Progenitor cell of endocrine pancreas (in vitro differentiated cells): ENCODE measurements around the gene VDAC2. TPM values are rescaled to one million over a fixed set of nuclear protein-coding genes. Genes with fewer than 3 reads are reported as not detected.

ENCODE experiments used
- DNase-seq: peaks from one replicate; pipeline ENCODE4 v3.0.0; 2021; ENCODE audit warnings: low spot score; ENCODE audit not compliant: unreplicated experiment
- H3K27ac Mint-ChIP-seq: 2 replicates; pipeline ENCODE4 v1.8.0; 2021; ENCODE audit warnings: mild to moderate bottlenecking, moderate library complexity, mixed read lengths
- H3K27me3 Mint-ChIP-seq: 2 replicates; pipeline ENCODE4 v1.8.0; 2021; ENCODE audit warnings: mixed read lengths
- H3K36me3 Mint-ChIP-seq: 2 replicates; pipeline ENCODE4 v1.8.0; 2022; ENCODE audit warnings: mixed read lengths; ENCODE audit not compliant: insufficient read depth
- H3K4me1 Mint-ChIP-seq: 2 replicates; pipeline ENCODE4 v1.8.0; 2021; ENCODE audit warnings: low read depth, mixed read lengths
- H3K4me3 Mint-ChIP-seq: 2 replicates; pipeline ENCODE4 v1.8.0; 2021; ENCODE audit warnings: low read depth, mild to moderate bottlenecking, moderate library complexity, mixed read lengths
- H3K9me3 Mint-ChIP-seq: 2 replicates; pipeline ENCODE4 v1.8.0; 2021; ENCODE audit warnings: low read depth, mixed read lengths
- total RNA-seq: library from RNA; stranded (reverse); gene quantifications from 2 replicates; pipeline ENCODE4 v1.2.1, GENCODE V29; 2021
- TF ChIP-seq, protein P1 (sequence below): fragments of 200-600 bp; sonication (generic); IDR thresholded peaks from one replicate; pipeline ENCODE4 v1.5.0; 2021; ENCODE audit warnings: antibody characterized with exemption, mild to moderate bottlenecking; ENCODE audit not compliant: unreplicated experiment

The VDAC2 gene
- total RNA-seq, 1 donor from 2014 or later = 142 TPM

DNA sequence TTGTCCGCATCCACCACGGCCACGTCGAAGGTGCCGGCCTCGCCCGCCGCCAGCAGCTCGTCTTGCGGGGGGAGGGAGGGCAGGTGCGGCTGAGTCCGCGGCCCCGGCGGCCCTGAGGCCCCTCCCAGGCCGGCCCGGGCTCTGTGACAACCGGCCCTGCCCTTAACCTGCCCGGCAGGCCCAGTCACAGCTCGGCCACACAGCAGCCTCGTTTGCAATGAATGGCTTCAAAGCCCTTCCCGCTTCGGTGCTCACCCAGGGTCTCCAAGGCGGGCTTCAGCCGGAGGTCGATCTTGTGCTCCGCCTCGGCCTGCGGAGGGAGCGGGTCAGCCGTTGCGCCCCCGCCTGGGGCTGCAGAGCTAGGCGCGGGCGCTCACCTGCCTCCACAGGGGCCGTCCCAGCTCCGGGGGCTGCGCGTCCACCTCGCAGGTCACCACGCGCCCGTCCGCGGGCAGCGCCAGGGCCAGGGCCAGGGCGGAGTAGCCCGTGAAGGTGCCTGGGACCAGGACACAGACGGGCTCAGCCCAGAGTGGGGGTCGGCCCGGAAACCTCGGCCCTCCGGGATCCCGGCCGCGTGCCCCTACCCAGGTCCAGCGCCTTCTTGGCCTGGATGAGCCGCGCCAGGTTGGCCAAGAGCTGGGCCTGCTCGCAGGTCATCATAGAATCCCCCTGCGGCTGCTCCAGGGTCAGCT lies 24.2 kb downstream of the VDAC2 start:
- TF ChIP-seq, protein P1, sequence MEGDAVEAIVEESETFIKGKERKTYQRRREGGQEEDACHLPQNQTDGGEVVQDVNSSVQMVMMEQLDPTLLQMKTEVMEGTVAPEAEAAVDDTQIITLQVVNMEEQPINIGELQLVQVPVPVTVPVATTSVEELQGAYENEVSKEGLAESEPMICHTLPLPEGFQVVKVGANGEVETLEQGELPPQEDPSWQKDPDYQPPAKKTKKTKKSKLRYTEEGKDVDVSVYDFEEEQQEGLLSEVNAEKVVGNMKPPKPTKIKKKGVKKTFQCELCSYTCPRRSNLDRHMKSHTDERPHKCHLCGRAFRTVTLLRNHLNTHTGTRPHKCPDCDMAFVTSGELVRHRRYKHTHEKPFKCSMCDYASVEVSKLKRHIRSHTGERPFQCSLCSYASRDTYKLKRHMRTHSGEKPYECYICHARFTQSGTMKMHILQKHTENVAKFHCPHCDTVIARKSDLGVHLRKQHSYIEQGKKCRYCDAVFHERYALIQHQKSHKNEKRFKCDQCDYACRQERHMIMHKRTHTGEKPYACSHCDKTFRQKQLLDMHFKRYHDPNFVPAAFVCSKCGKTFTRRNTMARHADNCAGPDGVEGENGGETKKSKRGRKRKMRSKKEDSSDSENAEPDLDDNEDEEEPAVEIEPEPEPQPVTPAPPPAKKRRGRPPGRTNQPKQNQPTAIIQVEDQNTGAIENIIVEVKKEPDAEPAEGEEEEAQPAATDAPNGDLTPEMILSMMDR = peak; percentile 22
- peaks cover 7% of the 10 kb centered on the region for H3K27me3 Mint-ChIP-seq
- peaks cover 4% of the 10 kb centered on the region for H3K4me1 Mint-ChIP-seq
- peak overlapping the region; percentile 68 for H3K4me3 Mint-ChIP-seq
- no peak overlapping the region for H3K27ac Mint-ChIP-seq
- H3K9me3 Mint-ChIP-seq = no peaks in the 10 kb centered on the region
- DNase-seq = peak; percentile 48
- H3K36me3 Mint-ChIP-seq = peaks cover 17% of the 10 kb centered on the region

DNA sequence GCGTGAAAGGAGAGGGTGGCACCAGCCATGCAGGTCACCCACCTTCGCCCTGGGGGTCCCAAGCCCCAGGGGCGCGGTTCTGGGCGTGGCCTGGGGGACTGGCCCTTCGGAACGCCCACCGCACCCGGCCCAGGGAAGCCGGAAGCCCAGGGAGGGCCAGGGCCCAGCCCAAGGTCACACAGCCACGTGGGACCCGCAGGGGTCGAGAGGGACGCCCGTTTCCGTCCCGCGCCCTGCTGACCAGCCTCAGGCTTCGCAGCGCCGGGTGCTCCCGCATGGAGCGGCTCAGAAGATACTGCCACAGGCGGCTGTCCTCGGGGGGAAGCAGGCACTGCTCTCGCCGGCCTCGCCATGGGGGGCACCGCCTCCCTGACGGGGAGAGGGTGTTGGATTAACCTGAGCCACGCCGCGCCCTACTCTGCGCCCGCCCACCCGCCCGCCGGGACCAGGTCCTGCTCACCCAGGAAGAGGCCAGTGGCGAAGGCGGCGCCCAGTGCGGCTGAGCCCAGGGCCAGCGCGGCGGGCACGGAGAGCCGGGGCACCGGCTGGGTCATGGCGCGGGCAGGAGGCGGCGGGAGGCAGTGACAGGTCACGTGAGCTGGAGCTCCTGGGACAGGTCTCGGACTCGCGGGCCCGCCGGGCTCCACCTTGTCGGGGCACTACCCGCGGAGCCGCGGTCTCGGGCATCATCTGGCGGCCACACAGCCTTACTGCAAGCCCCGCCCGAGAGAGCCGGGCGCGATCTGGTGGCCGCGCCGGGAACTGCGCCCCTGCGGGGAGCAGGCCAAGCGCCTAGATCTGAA lies 25.0 kb downstream of the VDAC2 start, which contains the start of gene COMTD1:
Gene COMTD1, minus strand, starts transcription at position 583 of the 803 bp plus-strand sequence. Its CDS starts 29 bp downstream, at position 554.
- H3K4me1 Mint-ChIP-seq = peaks cover 3% of the 10 kb centered on the region
- peaks cover 11% of the 10 kb centered on the region for H3K27me3 Mint-ChIP-seq
- no peaks in the 10 kb centered on the region for H3K9me3 Mint-ChIP-seq
- DNase-seq = peak; percentile 96
- H3K27ac Mint-ChIP-seq = peak within 1 kb of the TSS; percentile 93
- TF ChIP-seq, protein P1 = peak; percentile 100
- peaks cover 13% of the 10 kb centered on the region for H3K36me3 Mint-ChIP-seq
- peak within 1 kb of the TSS; percentile 60 for H3K4me3 Mint-ChIP-seq

DNA sequence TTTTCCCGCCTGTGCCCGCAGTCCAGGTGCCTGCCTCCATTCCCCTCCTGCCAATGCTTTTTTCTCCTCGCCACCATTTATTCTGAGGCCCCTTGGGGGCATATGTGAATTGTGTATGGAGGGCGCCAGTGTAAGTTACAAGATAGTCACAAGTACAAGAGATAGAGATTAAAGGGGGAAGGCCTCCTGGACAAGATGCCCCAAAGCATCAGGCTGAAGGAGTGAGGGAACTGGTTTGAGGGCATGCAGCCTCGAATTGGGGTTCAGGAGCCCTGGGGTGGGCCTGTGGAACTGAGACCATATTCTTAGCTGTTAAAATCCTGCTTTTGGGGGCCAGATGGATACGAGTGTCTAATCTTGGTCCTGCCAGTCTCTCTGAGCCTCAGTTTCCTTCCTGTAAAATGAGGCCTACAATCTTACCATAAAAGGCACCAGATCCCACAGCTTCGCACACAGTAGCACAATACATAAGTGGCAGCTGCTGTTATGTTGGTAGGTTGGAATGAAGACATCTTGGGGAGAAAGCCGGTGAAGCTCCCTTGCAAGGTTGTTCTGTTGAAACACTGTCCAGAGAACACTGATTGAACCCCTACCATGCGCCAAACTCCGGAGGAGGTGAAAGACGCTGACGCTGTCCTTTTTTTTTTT lies 25.7 kb downstream of the VDAC2 start:
- Mint-ChIP-seq H3K4me1 (peaks cover 3% of the 10 kb centered on the region), H3K27me3 (peaks cover 11% of the 10 kb centered on the region), H3K27ac (peak overlapping the region; percentile 93), H3K9me3 (no peaks in the 10 kb centered on the region), H3K36me3 (peaks cover 10% of the 10 kb centered on the region), H3K4me3 (peak overlapping the region; percentile 56)
- TF ChIP-seq, protein P1 = no peak
- no peak for DNase-seq

DNA sequence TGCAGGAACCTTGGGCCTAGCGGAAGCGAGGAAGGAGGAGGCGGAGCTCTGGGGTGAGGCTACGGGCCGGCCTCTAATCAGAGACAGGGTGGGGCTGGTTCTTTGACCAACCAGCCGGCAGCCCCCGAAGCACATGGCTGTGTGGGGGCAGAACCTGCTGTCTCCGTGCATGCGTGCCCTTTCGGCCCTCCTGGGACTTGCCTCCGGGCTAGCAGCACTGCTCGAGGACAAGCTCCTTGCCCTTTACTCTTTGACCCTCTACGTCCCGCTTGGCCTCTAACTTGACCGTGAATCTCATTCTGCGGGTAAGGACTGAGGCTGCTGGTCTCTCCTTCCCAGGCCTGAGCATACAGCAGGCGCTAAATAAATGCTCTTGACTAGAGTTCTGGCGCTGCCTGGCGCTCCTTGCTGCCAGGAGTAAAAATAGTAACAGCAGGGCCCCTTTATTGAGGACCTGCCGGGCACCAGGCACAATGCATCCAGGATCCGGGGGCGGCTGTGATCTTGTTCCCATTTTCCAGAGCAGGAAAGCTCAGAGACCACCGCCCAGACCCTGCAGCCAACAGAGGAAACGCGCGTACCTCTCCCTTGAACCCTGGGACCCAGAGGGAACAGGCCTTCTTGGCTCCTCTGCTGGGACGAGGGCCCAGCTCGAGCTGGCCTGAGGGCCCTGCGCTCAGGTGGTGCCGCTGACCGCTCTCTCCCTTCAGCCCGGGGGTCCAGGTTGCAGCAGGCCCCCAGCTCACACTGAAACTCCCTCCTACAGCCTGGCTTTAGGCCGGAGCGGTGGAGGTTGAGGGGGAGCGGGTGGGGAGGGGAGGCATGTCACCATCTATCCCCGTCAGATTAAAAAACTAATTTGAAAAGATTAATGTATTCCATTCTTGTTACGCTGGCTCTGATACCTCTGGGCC lies 27.8 kb downstream of the VDAC2 start:
- TF ChIP-seq, protein P1 = no peak
- H3K4me1 Mint-ChIP-seq = peaks cover 3% of the 10 kb centered on the region
- no peak for DNase-seq
- H3K27me3 Mint-ChIP-seq = peaks cover 11% of the 10 kb centered on the region
- H3K4me3 Mint-ChIP-seq = no peak overlapping the region
- no peaks in the 10 kb centered on the region for H3K36me3 Mint-ChIP-seq
- H3K27ac Mint-ChIP-seq = no peak overlapping the region
- H3K9me3 Mint-ChIP-seq = no peaks in the 10 kb centered on the region
